Gastroesophageal sphincter (tissue), 2 donors: Measurements from ENCODE around the gene ZBTB8A.

Experiments
- EP300 ChIP-seq: sonication (generic); formaldehyde crosslinking; IDR thresholded peaks from one replicate; pipeline ENCODE4 v1.6.1; 2017; ENCODE audit warnings: antibody characterized with exemption, mild to moderate bottlenecking
- POLR2A ChIP-seq, 2 donors: fragments of 450-650 bp; IDR thresholded peaks; one replicate each; pipeline ENCODE4 v1.6.1; 2017; ENCODE audit warnings: antibody characterized with exemption in 2 of 2, mild to moderate bottlenecking in 2 of 2, moderate library complexity in 1 of 2

DNA sequence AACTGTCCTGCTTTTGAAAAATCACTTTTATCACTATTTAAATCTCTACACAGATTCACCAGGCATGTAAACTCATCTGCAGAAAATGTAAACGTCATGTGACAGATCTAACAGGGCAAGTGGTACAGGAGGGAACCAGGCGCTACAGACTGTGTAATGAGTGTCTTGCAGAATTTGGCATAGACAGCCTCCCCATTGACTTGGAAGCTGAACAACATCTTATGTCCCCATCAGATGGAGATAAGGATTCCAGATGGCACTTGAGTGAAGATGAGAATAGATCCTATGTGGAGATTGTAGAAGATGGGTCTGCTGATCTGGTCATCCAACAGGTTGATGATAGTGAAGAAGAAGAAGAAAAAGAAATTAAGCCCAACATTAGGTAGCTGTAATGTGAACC, 60.8 kb downstream of the ZBTB8A start:
- no peak for TF ChIP-seq EP300
- TF ChIP-seq POLR2A (IDR thresholded peaks at IDR 0.05), result no peak
